ENCODE data around the gene TCAIM. TPM values are rescaled to one million over a fixed set of nuclear protein-coding genes. Genes with fewer than 3 reads are reported as not detected.

Gene TCAIM
- total RNA-seq, 1 donor from 2014 or later: 35.9 TPM

DNA sequence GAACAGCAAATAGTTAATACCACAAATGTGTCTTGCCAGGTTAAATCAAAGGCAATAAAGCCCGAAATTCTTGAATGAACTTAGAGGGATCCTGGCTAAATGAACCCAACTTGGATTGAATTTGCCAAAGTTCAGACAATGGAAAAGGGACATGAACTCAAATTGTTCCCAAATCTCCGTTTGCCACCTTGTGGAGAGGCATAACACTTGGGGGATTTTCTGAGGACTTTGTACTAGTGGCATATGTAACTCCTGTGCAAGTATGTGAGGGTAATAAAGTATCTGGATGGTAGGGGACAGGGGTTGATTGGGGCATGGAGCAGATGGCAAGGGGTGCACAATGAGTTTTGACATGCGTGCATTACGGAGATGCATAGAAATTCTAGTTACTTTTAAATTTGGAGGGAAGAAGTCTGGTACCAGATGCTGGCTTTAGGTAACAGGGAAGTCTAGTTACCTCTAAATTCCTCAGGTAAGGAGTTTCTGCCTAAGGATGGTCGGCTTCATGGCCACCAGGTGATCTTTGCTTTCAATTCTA is 1.2 kb upstream of the TCAIM start:
- H3K9me3 ChIP-seq (replicated peaks): no peaks in the 10 kb centered on the region
- peaks cover 49% of the 10 kb centered on the region for H3K4me1 ChIP-seq
- DNase-seq: no peak
- TF ChIP-seq, protein P1, sequence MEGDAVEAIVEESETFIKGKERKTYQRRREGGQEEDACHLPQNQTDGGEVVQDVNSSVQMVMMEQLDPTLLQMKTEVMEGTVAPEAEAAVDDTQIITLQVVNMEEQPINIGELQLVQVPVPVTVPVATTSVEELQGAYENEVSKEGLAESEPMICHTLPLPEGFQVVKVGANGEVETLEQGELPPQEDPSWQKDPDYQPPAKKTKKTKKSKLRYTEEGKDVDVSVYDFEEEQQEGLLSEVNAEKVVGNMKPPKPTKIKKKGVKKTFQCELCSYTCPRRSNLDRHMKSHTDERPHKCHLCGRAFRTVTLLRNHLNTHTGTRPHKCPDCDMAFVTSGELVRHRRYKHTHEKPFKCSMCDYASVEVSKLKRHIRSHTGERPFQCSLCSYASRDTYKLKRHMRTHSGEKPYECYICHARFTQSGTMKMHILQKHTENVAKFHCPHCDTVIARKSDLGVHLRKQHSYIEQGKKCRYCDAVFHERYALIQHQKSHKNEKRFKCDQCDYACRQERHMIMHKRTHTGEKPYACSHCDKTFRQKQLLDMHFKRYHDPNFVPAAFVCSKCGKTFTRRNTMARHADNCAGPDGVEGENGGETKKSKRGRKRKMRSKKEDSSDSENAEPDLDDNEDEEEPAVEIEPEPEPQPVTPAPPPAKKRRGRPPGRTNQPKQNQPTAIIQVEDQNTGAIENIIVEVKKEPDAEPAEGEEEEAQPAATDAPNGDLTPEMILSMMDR (IDR thresholded peaks at IDR 0.05; ENCODE audit: borderline replicate concordance): no peak
- H3K27me3 ChIP-seq (ENCODE audit: low read depth): no peaks in the 10 kb centered on the region
- no peaks in the 10 kb centered on the region for H3K36me3 ChIP-seq
- peak overlapping the region; percentile 85 for H3K4me3 ChIP-seq
- peak overlapping the region; percentile 98 for H3K27ac ChIP-seq (replicated peaks)
- intact Hi-C loops (cut with micrococcal nuclease): no loop called here

DNA sequence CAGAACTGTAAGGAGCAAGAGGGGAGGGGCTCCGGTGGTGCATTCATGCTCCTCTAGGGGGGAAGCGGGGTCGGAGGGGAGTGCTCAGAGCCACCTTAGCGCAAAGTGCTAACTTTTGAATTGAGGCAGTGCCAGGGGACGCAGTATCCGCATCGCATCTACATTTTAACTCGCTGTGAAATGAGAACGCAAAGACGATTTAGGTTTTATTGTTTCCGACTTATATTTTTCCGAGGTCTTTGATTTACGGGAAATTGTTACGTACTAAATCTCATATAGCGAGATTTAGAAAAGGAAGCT is 212 bp downstream of the TCAIM start:
- intact Hi-C loops (cut with micrococcal nuclease): no loop called here
- H3K27me3 ChIP-seq (ENCODE audit: low read depth): no peaks in the 10 kb centered on the region
- H3K4me3 ChIP-seq: peak overlapping the region; percentile 85
- no peak for DNase-seq
- TF ChIP-seq, protein P1 (IDR thresholded peaks at IDR 0.05; ENCODE audit: borderline replicate concordance): no peak
- H3K36me3 ChIP-seq: no peaks in the 10 kb centered on the region
- H3K4me1 ChIP-seq: peaks cover 53% of the 10 kb centered on the region
- peak overlapping the region; percentile 98 for H3K27ac ChIP-seq (replicated peaks)
- H3K9me3 ChIP-seq (replicated peaks): no peaks in the 10 kb centered on the region

DNA sequence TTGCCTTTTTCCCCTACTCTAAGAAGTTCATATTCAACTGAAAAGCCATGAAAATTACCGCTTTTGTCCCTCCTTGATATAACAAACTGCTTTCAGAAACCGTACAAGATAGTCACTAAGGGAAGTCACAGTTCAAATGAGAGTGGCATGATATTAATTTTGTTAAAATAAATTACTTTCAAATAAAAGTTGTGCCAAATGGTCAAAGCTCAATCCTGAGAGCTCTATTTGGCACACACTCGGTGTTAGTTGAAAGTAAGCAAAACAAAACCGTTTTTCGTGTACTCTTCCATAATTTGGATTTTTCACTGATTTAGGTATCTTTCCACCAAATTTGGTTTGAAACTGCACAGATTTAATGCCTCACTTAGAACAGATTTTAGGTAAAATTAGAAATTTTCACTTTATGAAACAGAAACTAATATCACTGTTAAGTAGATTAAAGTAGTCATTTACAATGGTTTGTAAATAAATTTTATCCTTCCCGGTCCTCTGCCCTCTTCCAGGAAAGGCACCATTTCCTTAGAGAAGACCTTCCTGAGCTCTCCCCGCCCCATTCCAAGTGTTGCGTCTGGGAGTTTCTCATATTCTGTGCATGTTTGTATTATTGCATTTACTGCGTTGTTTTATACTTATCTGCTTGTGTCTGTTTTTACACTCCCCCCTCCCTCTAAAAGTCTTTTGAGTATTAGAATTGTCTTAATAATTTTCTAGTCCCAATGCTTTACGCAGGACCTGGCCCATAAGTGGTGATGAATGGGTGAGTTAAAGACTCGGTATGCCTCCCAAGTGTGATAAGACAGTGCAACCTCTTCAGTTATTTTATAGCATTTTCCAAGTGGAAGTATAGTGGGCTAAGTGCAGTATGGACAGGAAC is 853 bp downstream of the TCAIM start:
- Histone ChIP-seq H3K9me3 (replicated peaks) (no peaks in the 10 kb centered on the region), H3K4me1 (peaks cover 53% of the 10 kb centered on the region), H3K27me3 (ENCODE audit: low read depth) (no peaks in the 10 kb centered on the region), H3K27ac (replicated peaks) (peak overlapping the region; percentile 98), H3K4me3 (peak overlapping the region; percentile 85), H3K36me3 (no peaks in the 10 kb centered on the region)
- intact Hi-C loops (cut with micrococcal nuclease): no loop called here
- TF ChIP-seq, protein P1 (IDR thresholded peaks at IDR 0.05; ENCODE audit: borderline replicate concordance): no peak
- no peak for DNase-seq

DNA sequence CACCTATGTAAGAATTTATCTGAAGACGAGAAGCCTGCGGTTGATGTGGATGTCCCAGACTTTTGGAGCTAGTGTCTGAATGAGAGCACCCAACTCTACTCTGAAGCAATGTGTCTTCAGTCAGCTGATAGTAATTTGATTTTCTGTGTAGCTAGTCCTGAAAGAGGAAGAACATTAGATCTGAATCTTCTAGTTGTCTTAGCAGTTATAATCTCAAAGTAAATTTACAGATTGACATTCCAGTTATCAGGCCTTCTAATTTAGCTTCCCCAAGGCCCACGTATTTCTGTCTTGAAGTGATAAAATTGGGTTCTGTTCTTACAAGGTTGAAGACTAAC is 1.5 kb downstream of the TCAIM start:
- H3K4me1 ChIP-seq: peaks cover 53% of the 10 kb centered on the region
- intact Hi-C loops (cut with micrococcal nuclease): no loop called here
- H3K9me3 ChIP-seq (replicated peaks): no peaks in the 10 kb centered on the region
- TF ChIP-seq, protein P1 (IDR thresholded peaks at IDR 0.05; ENCODE audit: borderline replicate concordance): no peak
- no peaks in the 10 kb centered on the region for H3K27me3 ChIP-seq (ENCODE audit: low read depth)
- H3K36me3 ChIP-seq: no peaks in the 10 kb centered on the region
- peak overlapping the region; percentile 85 for H3K4me3 ChIP-seq
- H3K27ac ChIP-seq (replicated peaks): peak overlapping the region; percentile 98
- DNase-seq: no peak

DNA sequence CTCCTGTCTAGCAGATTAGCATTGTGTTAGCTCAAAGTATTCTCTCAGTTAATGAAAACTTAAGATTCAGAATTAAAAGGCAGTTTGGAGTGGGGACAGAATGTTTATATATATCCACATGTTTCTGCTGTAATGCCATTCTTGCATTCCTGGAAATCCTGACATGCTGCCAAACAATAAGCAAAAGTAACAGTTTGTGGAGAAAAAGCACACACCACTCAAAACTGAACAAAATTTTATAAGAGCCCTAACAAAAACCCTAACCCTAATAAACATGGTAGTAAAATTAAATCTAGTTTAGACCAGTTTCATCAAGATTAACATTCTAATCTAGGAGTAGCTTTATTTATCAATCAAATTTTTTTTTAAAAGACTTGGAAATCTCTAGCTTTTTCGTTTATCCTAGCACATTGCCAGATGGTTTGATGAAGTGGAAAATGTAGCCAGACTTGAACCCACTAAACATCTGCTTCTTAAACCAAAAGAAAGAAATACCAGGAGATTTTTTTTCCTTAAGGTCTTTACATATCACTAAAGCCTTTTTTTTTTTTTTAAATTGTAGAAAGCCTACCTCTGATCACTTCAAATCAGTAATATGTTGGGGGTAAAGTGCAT is 3.7 kb downstream of the TCAIM start:
- Histone ChIP-seq H3K27ac (replicated peaks) (peak overlapping the region; percentile 34), H3K9me3 (replicated peaks) (no peaks in the 10 kb centered on the region), H3K36me3 (no peaks in the 10 kb centered on the region), H3K27me3 (ENCODE audit: low read depth) (no peaks in the 10 kb centered on the region), H3K4me3 (no peak overlapping the region), H3K4me1 (peaks cover 66% of the 10 kb centered on the region)
- no peak for DNase-seq
- intact Hi-C loops (cut with micrococcal nuclease): no loop called here
- TF ChIP-seq, protein P1 (IDR thresholded peaks at IDR 0.05; ENCODE audit: borderline replicate concordance): no peak

All from left ventricle myocardium inferior (tissue), 1 donor.